CMK (cell line): ENCODE data around the gene IGFL1.
"Not testable (repeated sequence)": the region's sequence is repeated elsewhere in the genome, so short reads cannot be mapped to it uniquely, and the experiment has no call there.

Source experiments
- DNase-seq: peaks from one replicate; pipeline ENCODE4 v3.0.0-alpha.2; 2010; ENCODE audit warnings: low read depth

The IGFL1 gene

GRCh38 chr19:46225558-46226004 lies 4.0 kb upstream of the IGFL1 start:
- no peak for DNase-seq

- DNase-seq, result no peak
Measured at GRCh38 chr19:46226438-46226973, 3.0 kb upstream of the IGFL1 start.

GRCh38 chr19:46232029-46232428 lies 2.5 kb downstream of the IGFL1 start:
- no peak for DNase-seq

GRCh38 chr19:46232468-46232867 lies 2.9 kb downstream of the IGFL1 start:
- DNase-seq, result no peak

GRCh38 chr19:46232938-46233621 lies 3.5 kb downstream of the IGFL1 start:
- no peak for DNase-seq

- DNase-seq, result not testable (repeated sequence)
Measured at GRCh38 chr19:46233871-46234270, 4.3 kb downstream of the IGFL1 start.

GRCh38 chr19:46238141-46238540 lies 8.6 kb downstream of the IGFL1 start:
- not testable (repeated sequence) for DNase-seq

GRCh38 chr19:46239193-46240024 lies 9.9 kb downstream of the IGFL1 start:
- DNase-seq, result no peak

GRCh38 chr19:46240693-46241092 lies 11.2 kb downstream of the IGFL1 start:
- no peak for DNase-seq

GRCh38 chr19:46241626-46242025 lies 12.1 kb downstream of the IGFL1 start:
- no peak for DNase-seq

GRCh38 chr19:46243081-46243654 lies 13.6 kb downstream of the IGFL1 start:
- DNase-seq, result not testable (repeated sequence)

- DNase-seq, result no peak
Measured at GRCh38 chr19:46250076-46250735, 20.7 kb downstream of the IGFL1 start.

GRCh38 chr19:46251416-46251815 lies 21.9 kb downstream of the IGFL1 start:
- no peak for DNase-seq

- DNase-seq, result no peak
Measured at GRCh38 chr19:46254776-46255175, 25.2 kb downstream of the IGFL1 start.

- DNase-seq, result no peak
Measured at GRCh38 chr19:46256855-46257254, 27.3 kb downstream of the IGFL1 start.

- not testable (repeated sequence) for DNase-seq
Measured at GRCh38 chr19:46261501-46261900, 32.0 kb downstream of the IGFL1 start.

GRCh38 chr19:46262684-46263296 lies 33.2 kb downstream of the IGFL1 start:
- DNase-seq, result peak; percentile 24

- not testable (repeated sequence) for DNase-seq
Measured at GRCh38 chr19:46264801-46265200, 35.3 kb downstream of the IGFL1 start.

GRCh38 chr19:46265217-46265828 lies 35.8 kb downstream of the IGFL1 start:
- peak; percentile 34 for DNase-seq

- DNase-seq, result no peak
Measured at GRCh38 chr19:46269101-46269500, 39.6 kb downstream of the IGFL1 start.
